HG02852 (cell line): ENCODE measurements around the gene CRHR1.

Experiments
- ATAC-seq: cut with Tn5 transposase; IDR thresholded peaks from one replicate; pipeline ENCODE4 v1.9.1; 2021; ENCODE audit warnings: mild to moderate bottlenecking, moderate library complexity; ENCODE audit not compliant: unreplicated experiment

CRHR1 gene

GRCh38 chr17:45758544-45758943 lies 25.6 kb upstream of the CRHR1 start:
- no peak for ATAC-seq

GRCh38 chr17:45759761-45760160 lies 24.4 kb upstream of the CRHR1 start:
- ATAC-seq = no peak

- ATAC-seq = no peak
These were observed 22.1 kb upstream of the CRHR1 start for GRCh38 chr17:45761957-45762565.

GRCh38 chr17:45763182-45763581 lies 20.9 kb upstream of the CRHR1 start:
- ATAC-seq = no peak

- ATAC-seq = no peak
These were observed 19.6 kb upstream of the CRHR1 start for GRCh38 chr17:45764479-45764878.

- ATAC-seq = no peak
These were observed 16.1 kb upstream of the CRHR1 start for GRCh38 chr17:45768000-45768399.

- ATAC-seq = no peak
These were observed 13.4 kb upstream of the CRHR1 start for GRCh38 chr17:45770632-45771270.

- ATAC-seq = no peak
These were observed 12.7 kb upstream of the CRHR1 start for GRCh38 chr17:45771271-45771959.

- no peak for ATAC-seq
These were observed 9.0 kb upstream of the CRHR1 start for GRCh38 chr17:45775148-45775547.

GRCh38 chr17:45775576-45776011 lies 8.5 kb upstream of the CRHR1 start:
- no peak for ATAC-seq

- ATAC-seq = no peak
These were observed 7.2 kb upstream of the CRHR1 start for GRCh38 chr17:45776896-45777295.

GRCh38 chr17:45777388-45777787 lies 6.7 kb upstream of the CRHR1 start:
- no peak for ATAC-seq

- ATAC-seq = no peak
These were observed 3.2 kb upstream of the CRHR1 start for GRCh38 chr17:45780921-45781320.

GRCh38 chr17:45782889-45783592 lies 1.1 kb upstream of the CRHR1 start:
- ATAC-seq = no peak

GRCh38 chr17:45783593-45784292 lies 377 bp upstream of the CRHR1 start:
- ATAC-seq = no peak

- no peak for ATAC-seq
These were observed 790 bp downstream of the CRHR1 start for GRCh38 chr17:45784741-45785479.

- ATAC-seq = no peak
These were observed 1.5 kb downstream of the CRHR1 start for GRCh38 chr17:45785480-45786193.

- ATAC-seq = no peak
These were observed 2.2 kb downstream of the CRHR1 start for GRCh38 chr17:45786349-45786748.

GRCh38 chr17:45787044-45787443 lies 2.9 kb downstream of the CRHR1 start:
- no peak for ATAC-seq

GRCh38 chr17:45787656-45788055 lies 3.5 kb downstream of the CRHR1 start:
- ATAC-seq = no peak
